NB4 (cell line): ENCODE measurements around the gene LAD1.

Experiments
- CTCF ChIP-seq: IDR thresholded peaks from one replicate; pipeline ENCODE4 v1.5.1; 2012; ENCODE audit warnings: low read depth, low read length
- MAX ChIP-seq: IDR thresholded peaks from 2 replicates; pipeline ENCODE4 v1.6.1; 2011; ENCODE audit warnings: low read depth, low read length
- MYC ChIP-seq: IDR thresholded peaks from 2 replicates; pipeline ENCODE4 v1.6.1; 2011; ENCODE audit warnings: low read depth, low read length
- POLR2A ChIP-seq: IDR thresholded peaks from 2 replicates; pipeline ENCODE4 v1.6.1; 2011; ENCODE audit warnings: mild to moderate bottlenecking; ENCODE audit not compliant: insufficient read length; ENCODE audit errors: extremely low read depth

- TF ChIP-seq CTCF (no peak), POLR2A (no peak), MAX (no peak), MYC (no peak)
These were observed 62.2 kb downstream of the LAD1 start for GRCh38 chr1:201336711-201337450.
